Measurements from ENCODE around the gene NEK7.

NEK7 gene

GRCh38 chr1:198178615-198179014, 21.8 kb downstream of the NEK7 start:
- no peaks in the 10 kb centered on the region for H4K20me1 ChIP-seq (ENCODE audit: insufficient read depth, low read length)
- no peak overlapping the region for H3K4me2 ChIP-seq (ENCODE audit: low read length)
- no peak overlapping the region for H3K4me3 ChIP-seq (ENCODE audit: low read depth, low read length, poor library complexity, severe bottlenecking)
- H3K4me1 ChIP-seq (ENCODE audit: insufficient read depth, low read length, severe bottlenecking): peaks cover 11% of the 10 kb centered on the region
- H3K9ac ChIP-seq (ENCODE audit: low read length): no peak overlapping the region
- H3K9me2 ChIP-seq (ENCODE audit: low read depth, low read length): no peaks in the 10 kb centered on the region
- no peaks in the 10 kb centered on the region for H3K9me3 ChIP-seq (ENCODE audit: low read length)
- H3F3A ChIP-seq (ENCODE audit: insufficient read depth, low read length): no peaks in the 10 kb centered on the region
- TF ChIP-seq EZH2 (IDR thresholded peaks at IDR 0.05; ENCODE audit: borderline replicate concordance, low read length): no peak
- TF ChIP-seq CTCF (IDR thresholded peaks at IDR 0.05; ENCODE audit: low read length): no peak
- H2AFZ ChIP-seq (ENCODE audit: low read length): no peak overlapping the region
- H3K36me3 ChIP-seq (ENCODE audit: insufficient read depth, low read length): no peaks in the 10 kb centered on the region
- no peak overlapping the region for H3K27ac ChIP-seq (ENCODE audit: low read depth, low read length, poor library complexity, severe bottlenecking)
- H3K27me3 ChIP-seq (ENCODE audit: insufficient read depth, low read length): no peaks in the 10 kb centered on the region
- 0 out of 2 replicates have a peak, but pooled peaks cover 12% of the 10 kb centered on the region for H3K79me2 ChIP-seq (ENCODE audit: insufficient read depth, low read length)

DNA sequence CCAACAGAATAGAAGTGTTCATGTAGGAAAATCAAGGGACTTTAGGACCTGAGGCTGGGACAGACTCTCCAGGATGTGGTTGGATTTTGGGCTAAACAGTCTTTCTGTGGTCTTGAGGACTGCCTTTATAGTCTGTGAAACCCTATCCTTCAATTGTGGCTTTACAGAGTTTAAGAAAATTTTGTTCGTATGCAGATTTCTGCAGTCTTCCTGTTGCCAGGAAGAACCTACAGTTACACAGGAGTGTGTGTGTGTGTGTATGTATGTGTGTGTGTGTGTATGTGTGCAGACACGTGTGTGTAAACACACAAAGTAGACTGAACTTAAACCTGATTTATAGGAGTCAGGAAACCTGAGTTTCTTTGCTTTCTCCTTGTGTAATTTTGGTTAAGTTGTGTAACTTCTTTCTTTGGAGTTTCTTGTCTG, 22.8 kb downstream of the NEK7 start:
- H3K27me3 ChIP-seq (ENCODE audit: insufficient read depth, low read length): no peaks in the 10 kb centered on the region
- no peaks in the 10 kb centered on the region for H3F3A ChIP-seq (ENCODE audit: insufficient read depth, low read length)
- no peak overlapping the region for H3K9ac ChIP-seq (ENCODE audit: low read length)
- TF ChIP-seq CTCF (IDR thresholded peaks at IDR 0.05; ENCODE audit: low read length) (no peak), EZH2 (IDR thresholded peaks at IDR 0.05; ENCODE audit: borderline replicate concordance, low read length) (no peak)
- no peaks in the 10 kb centered on the region for H4K20me1 ChIP-seq (ENCODE audit: insufficient read depth, low read length)
- peaks cover 1% of the 10 kb centered on the region for H3K4me1 ChIP-seq (ENCODE audit: insufficient read depth, low read length, severe bottlenecking)
- no peaks in the 10 kb centered on the region for H3K9me3 ChIP-seq (ENCODE audit: low read length)
- no peak overlapping the region for H3K27ac ChIP-seq (ENCODE audit: low read depth, low read length, poor library complexity, severe bottlenecking)
- no peak overlapping the region for H3K4me3 ChIP-seq (ENCODE audit: low read depth, low read length, poor library complexity, severe bottlenecking)
- H3K79me2 ChIP-seq (ENCODE audit: insufficient read depth, low read length): 0 out of 2 replicates have a peak, but pooled peaks cover 9% of the 10 kb centered on the region
- H3K36me3 ChIP-seq (ENCODE audit: insufficient read depth, low read length): no peaks in the 10 kb centered on the region
- H2AFZ ChIP-seq (ENCODE audit: low read length): no peak overlapping the region
- no peak overlapping the region for H3K4me2 ChIP-seq (ENCODE audit: low read length)
- H3K9me2 ChIP-seq (ENCODE audit: low read depth, low read length): no peaks in the 10 kb centered on the region

- no peaks in the 10 kb centered on the region for H3F3A ChIP-seq (ENCODE audit: insufficient read depth, low read length)
- no peak for TF ChIP-seq EZH2 (IDR thresholded peaks at IDR 0.05; ENCODE audit: borderline replicate concordance, low read length)
- TF ChIP-seq CTCF (IDR thresholded peaks at IDR 0.05; ENCODE audit: low read length): no peak
Measured at GRCh38 chr1:198183605-198184004, 26.8 kb downstream of the NEK7 start.

More at GRCh38 chr1:198183605-198184004, 26.8 kb downstream of the NEK7 start:
- Histone ChIP-seq H3K4me3 (ENCODE audit: low read depth, low read length, poor library complexity, severe bottlenecking) (no peak overlapping the region), H3K4me1 (ENCODE audit: insufficient read depth, low read length, severe bottlenecking) (no peaks in the 10 kb centered on the region), H3K4me2 (ENCODE audit: low read length) (no peak overlapping the region), H3K79me2 (ENCODE audit: insufficient read depth, low read length) (0 out of 2 replicates have a peak, but pooled peaks cover 9% of the 10 kb centered on the region), H3K27ac (ENCODE audit: low read depth, low read length, poor library complexity, severe bottlenecking) (no peak overlapping the region), H3K27me3 (ENCODE audit: insufficient read depth, low read length) (no peaks in the 10 kb centered on the region), H3K9me2 (ENCODE audit: low read depth, low read length) (no peaks in the 10 kb centered on the region), H4K20me1 (ENCODE audit: insufficient read depth, low read length) (no peaks in the 10 kb centered on the region), H2AFZ (ENCODE audit: low read length) (no peak overlapping the region), H3K9ac (ENCODE audit: low read length) (no peak overlapping the region), H3K9me3 (ENCODE audit: low read length) (no peaks in the 10 kb centered on the region), H3K36me3 (ENCODE audit: insufficient read depth, low read length) (no peaks in the 10 kb centered on the region)

Data from OCI-LY1 (cell line).